Testis (tissue), 2 donors: ENCODE measurements around the gene RAB11FIP2.

Experiments used
- POLR2A ChIP-seq: fragments of 450-650 bp; IDR thresholded peaks from one replicate; pipeline ENCODE4 v1.6.1; 2017; ENCODE audit warnings: antibody characterized with exemption, mild to moderate bottlenecking, moderate library complexity
- TF ChIP-seq, protein P1 (sequence below), 3 experiments: fragments of 450-650 bp in 2 of 3; fragments of 200-600 bp in 1 of 3; sonication (generic) in 1 of 3; IDR thresholded peaks; one replicate each; pipeline ENCODE4 v1.5.1; 2016 to 2019; ENCODE audit warnings: antibody characterized with exemption in 3 of 3, mild to moderate bottlenecking in 2 of 3, moderate library complexity in 1 of 3

DNA sequence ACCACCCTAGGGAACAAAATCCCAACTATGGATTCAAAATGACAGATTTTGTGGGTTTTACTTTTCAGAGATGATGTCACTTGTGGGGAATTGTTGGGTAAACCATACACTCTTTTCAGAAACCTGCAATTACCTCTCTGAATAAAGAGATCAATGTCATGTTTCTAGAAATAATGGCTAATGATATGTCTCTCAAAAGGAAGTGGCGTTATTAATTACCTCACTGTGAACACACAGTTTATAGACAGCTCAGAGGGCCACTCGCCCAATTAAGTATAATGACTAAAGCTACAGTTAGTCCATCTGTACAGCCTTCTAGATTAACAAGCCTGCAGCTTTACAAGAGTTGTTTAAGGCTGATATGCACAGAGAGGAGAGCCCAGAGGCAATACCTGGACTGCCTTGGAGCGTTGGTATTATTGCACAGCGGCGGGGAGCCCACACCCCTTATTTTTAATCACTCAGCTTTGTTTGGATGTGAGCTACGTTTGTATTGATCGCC is 79.5 kb downstream of the RAB11FIP2 start:
- TF ChIP-seq POLR2A = no peak
- TF ChIP-seq, protein P1, sequence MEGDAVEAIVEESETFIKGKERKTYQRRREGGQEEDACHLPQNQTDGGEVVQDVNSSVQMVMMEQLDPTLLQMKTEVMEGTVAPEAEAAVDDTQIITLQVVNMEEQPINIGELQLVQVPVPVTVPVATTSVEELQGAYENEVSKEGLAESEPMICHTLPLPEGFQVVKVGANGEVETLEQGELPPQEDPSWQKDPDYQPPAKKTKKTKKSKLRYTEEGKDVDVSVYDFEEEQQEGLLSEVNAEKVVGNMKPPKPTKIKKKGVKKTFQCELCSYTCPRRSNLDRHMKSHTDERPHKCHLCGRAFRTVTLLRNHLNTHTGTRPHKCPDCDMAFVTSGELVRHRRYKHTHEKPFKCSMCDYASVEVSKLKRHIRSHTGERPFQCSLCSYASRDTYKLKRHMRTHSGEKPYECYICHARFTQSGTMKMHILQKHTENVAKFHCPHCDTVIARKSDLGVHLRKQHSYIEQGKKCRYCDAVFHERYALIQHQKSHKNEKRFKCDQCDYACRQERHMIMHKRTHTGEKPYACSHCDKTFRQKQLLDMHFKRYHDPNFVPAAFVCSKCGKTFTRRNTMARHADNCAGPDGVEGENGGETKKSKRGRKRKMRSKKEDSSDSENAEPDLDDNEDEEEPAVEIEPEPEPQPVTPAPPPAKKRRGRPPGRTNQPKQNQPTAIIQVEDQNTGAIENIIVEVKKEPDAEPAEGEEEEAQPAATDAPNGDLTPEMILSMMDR (IDR thresholded peaks at IDR 0.05) = no peak
